Liver (tissue), 3 donors: ENCODE results near the gene LIMCH1.

Experiments
- CTCF ChIP-seq: fragments of 150-350 bp; IDR thresholded peaks from 2 replicates; pipeline ENCODE4 v1.5.1; 2017; ENCODE audit warnings: improper control_type of control experiment, low read depth, low read length; ENCODE audit not compliant: missing input control
- RAD21 ChIP-seq, 2 donors: IDR thresholded peaks; 2 replicates each; pipeline ENCODE4 v1.6.1; 2016; ENCODE audit warnings: antibody characterized with exemption in 2 of 2, mild to moderate bottlenecking in 2 of 2
- donor health status: healthy.
- donor health status: healthy.

GRCh38 chr4:41670982-41671381 lies 133.0 kb downstream of the LIMCH1 start:
- TF ChIP-seq CTCF (no peak), RAD21 (IDR thresholded peaks at IDR 0.05) (no peak)
